Central memory CD4-positive, alpha-beta T cell (primary cell): ENCODE results near the gene MYH11.
"Not testable (repeated sequence)": the region's sequence is repeated elsewhere in the genome, so short reads cannot be mapped to it uniquely, and the experiment has no call there.

Source experiments
- DNase-seq: peaks from one replicate; pipeline ENCODE4 v3.0.0; 2022

The MYH11 gene

DNA sequence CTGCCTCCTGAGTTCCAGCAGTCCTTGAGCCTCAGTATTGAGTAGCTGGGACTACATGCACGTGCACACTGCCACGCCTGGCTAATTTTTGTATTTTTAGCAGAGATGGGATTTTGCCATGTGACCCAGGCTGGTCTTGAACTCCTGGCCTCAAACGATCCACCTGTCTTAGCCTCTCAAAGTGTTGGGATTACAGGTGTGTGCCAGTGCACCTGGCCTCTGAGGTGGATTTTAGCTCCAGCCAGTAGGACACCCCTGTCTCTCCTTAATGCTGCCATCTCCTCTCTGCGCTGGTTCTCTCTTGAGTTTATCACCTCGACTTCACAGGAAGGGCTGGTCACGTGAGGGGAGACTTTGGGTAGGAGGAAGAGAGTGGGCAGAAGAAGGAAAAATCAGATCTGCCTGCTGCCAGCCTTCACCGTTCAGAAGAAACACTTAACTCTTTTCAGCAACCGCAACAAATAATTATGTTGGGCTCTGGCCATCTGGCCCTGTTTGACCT lies 151.7 kb downstream of the MYH11 start:
- DNase-seq, result no peak

DNA sequence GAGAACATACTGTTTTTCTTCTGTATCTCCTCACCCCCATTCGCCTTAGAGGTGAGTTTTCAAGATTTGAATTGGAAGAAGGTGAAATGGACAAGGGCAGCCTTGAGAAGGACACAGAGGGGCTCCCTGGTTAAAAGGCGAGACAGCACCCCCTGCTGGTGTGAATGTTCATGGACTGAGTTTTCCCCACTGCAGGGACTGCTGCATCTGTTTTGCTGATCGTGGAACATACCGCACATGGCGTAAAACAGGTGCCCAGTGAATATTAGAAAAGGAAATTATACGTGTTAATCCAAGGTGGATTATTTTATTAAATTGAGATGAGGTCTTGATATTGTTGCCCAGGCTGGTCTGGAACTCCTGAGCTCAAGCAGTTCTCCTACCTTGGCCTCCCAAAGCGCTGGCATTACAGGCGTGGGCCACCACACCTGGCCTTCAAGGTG lies 152.3 kb downstream of the MYH11 start:
- DNase-seq, result peak; percentile 58

DNA sequence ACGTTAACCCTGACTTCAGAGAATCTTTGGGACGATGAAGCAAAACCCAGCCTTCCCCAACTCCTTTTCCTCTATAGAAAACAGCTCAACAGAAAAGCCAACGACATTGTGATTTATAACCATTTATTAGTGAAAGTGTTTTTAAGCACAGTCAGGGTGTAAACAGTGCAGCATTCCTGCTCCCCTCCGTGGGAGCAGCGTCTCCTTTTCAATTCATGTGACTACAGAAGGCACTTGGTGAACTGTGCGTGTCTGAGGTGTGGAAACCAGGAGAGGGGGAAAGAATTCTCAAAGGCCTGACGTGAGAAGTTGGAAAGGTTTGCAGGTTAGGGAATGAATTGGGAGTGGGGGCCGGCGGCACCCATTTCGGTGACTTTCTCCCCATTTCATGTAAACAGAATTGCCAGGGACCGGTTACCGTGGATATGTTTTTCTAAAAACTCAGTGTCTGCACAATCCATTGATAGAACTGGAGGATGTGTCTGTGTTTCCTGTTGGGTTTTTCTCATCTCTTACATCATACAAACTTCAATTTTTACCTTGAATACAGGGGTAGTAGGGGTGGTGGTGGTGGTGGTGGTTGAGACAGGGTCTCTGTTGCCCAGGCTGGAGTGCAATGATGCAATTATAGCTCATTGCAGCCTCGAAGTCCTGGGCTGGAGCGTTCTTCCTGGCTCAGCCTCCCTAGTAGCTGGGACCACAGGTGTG lies 153.6 kb downstream of the MYH11 start:
- no peak for DNase-seq

GRCh38 chr16:15701975-15702970 lies 154.6 kb downstream of the MYH11 start:
- no peak for DNase-seq

- DNase-seq, result no peak
These were observed 155.5 kb downstream of the MYH11 start for GRCh38 chr16:15701367-15701766.

- no peak for DNase-seq
These were observed 157.0 kb downstream of the MYH11 start for GRCh38 chr16:15699819-15700218.

- no peak for DNase-seq
These were observed 162.3 kb downstream of the MYH11 start for GRCh38 chr16:15694499-15694898.

- not testable (repeated sequence) for DNase-seq
These were observed 164.3 kb downstream of the MYH11 start for GRCh38 chr16:15692508-15692907.

- DNase-seq, result no peak
These were observed 165.8 kb downstream of the MYH11 start for GRCh38 chr16:15691046-15691445.

- DNase-seq, result no peak
These were observed 166.5 kb downstream of the MYH11 start for GRCh38 chr16:15690296-15690695.

DNA sequence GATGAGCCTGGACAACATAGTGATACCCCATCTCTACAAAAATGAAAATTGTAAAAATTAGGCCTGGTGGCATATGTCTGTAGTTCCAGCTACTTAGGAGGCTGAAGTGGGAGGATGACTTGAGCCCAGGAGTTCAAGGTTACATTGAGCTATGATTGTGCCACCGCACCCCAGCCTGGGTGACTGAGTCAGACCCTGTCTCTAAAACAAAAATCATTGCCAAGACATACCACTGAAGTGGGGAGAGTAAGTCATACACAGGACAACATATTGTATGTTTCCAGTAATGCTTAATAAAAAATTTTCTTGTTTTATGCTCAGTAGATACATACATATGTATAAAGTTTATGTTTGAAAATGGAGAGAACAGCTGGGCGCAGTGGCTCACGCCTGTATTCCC lies 167.5 kb downstream of the MYH11 start:
- no peak for DNase-seq

GRCh38 chr16:15686287-15686686 lies 170.5 kb downstream of the MYH11 start:
- no peak for DNase-seq

GRCh38 chr16:15682105-15682570 lies 174.7 kb downstream of the MYH11 start:
- DNase-seq, result peak; percentile 17

- no peak for DNase-seq
These were observed 179.4 kb downstream of the MYH11 start for GRCh38 chr16:15677447-15677846.

GRCh38 chr16:15676506-15676905 lies 180.3 kb downstream of the MYH11 start:
- DNase-seq, result no peak

GRCh38 chr16:15674571-15674970 lies 182.3 kb downstream of the MYH11 start:
- no peak for DNase-seq

- DNase-seq, result peak; percentile 93
These were observed 184.2 kb downstream of the MYH11 start for GRCh38 chr16:15672514-15673167.

DNA sequence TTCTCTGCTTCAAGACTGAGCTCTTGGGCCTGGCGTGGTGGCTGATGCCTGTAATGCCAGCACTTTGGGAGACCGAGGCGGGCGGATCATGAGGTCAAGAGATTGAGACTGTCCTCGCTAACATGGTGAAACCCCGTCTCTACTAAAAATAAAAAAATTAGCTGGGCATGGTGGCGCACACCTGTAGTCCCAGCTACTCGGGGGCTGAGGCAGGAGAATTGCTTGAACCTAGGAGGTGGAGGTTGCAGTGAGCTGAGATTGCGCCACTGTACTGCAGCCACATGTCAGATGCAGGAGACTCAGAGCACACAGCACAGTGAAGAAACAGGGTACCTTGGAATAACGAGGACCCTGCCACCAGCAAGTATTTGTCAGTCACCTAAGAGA lies 184.7 kb downstream of the MYH11 start:
- DNase-seq, result not testable (repeated sequence)

GRCh38 chr16:15671530-15672117 lies 185.2 kb downstream of the MYH11 start:
- no peak for DNase-seq

GRCh38 chr16:15667091-15667742 lies 189.6 kb downstream of the MYH11 start:
- no peak for DNase-seq

DNA sequence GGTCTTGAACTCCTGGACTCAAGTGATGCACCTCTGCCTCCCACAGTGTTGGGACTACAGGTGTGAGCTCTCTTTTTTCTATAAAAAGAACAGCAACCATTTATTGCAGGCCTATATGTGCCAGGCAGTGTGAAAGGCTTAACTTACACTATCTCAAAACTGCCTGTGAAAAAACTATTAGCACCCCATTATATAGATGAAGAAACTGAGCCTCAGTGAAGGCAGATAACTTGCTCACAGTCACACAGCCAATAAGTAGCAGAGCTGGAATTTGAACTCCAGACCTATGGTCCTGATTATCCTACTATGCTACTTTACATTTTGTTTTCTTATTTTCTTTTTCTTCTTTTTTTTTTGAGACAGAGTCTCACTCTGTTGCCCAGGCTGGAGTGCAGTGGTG lies 191.7 kb downstream of the MYH11 start:
- no peak for DNase-seq

DNA sequence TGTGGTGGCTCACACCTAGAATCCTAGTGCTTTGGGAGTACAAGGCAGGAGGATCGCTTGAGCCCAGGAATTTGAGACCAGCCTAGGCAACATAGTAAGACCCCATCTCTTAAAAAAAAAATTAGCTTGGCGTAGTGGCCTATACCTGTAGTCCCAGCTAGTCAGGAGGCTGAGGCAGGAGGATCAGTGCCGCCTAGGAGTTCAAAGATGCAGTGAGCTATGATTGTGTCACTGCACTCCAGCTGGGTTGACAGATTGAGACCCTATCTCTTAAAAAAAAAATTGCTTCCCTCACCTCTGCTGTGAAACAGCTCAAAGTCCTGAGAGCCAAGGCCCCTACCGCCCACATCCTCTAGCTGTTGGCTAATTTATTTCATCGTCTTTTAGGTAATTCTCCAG lies 196.6 kb downstream of the MYH11 start:
- DNase-seq, result no peak
